GM18502 (cell line): Measurements from ENCODE around the gene POLR3H.
"Not testable (repeated sequence)": the region's sequence is repeated elsewhere in the genome, so short reads cannot be mapped to it uniquely, and the experiment has no call there.

ENCODE experiments used
- ATAC-seq: cut with Tn5 transposase; IDR thresholded peaks from one replicate; pipeline ENCODE4 v1.9.1; 2021; ENCODE audit warnings: mild to moderate bottlenecking; ENCODE audit not compliant: unreplicated experiment, poor library complexity

POLR3H gene, protein sequence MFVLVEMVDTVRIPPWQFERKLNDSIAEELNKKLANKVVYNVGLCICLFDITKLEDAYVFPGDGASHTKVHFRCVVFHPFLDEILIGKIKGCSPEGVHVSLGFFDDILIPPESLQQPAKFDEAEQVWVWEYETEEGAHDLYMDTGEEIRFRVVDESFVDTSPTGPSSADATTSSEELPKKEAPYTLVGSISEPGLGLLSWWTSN

DNA sequence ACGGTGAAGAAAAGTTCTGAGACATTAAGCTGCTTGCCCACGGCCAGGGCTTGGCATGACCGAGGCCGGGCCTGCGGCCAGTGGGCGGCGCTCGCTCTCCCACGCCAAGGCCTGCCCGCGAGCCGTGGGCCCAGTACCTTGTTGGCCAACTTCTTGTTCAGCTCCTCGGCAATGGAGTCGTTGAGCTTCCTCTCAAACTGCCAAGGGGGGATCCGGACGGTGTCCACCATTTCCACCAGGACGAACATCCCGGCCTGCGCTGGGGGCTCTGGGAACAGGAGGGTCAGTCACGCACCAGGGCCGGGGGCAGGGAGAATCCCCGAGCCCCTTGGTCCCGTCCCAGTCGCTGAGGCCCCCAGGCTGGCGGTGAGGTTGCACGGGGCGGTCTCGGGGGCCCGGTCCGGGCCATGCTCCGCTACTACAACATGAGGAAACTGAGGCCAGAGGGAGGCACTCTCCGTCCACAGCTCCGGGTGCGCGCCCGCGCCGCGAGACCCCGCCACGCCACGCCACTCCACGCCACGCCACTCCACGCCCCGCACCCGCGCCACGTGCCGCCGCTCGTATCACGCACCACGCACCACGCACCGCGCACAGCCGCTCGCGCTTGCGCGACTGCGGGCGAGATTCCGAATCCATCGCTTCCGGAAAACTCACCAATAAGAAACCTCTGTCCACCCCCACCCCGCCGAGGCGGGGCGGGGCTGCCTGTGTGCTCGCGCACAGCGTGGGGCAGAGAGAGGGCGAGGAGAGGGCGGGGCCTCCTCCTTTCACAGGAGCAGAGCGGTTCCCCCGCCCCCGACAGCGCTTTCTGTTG lies at the start of gene POLR3H:
Gene POLR3H (minus strand): TSS at position 617 of the 817 bp plus-strand sequence. CDS start 369 bp downstream, at position 248.
- ATAC-seq = peak; percentile 93

DNA sequence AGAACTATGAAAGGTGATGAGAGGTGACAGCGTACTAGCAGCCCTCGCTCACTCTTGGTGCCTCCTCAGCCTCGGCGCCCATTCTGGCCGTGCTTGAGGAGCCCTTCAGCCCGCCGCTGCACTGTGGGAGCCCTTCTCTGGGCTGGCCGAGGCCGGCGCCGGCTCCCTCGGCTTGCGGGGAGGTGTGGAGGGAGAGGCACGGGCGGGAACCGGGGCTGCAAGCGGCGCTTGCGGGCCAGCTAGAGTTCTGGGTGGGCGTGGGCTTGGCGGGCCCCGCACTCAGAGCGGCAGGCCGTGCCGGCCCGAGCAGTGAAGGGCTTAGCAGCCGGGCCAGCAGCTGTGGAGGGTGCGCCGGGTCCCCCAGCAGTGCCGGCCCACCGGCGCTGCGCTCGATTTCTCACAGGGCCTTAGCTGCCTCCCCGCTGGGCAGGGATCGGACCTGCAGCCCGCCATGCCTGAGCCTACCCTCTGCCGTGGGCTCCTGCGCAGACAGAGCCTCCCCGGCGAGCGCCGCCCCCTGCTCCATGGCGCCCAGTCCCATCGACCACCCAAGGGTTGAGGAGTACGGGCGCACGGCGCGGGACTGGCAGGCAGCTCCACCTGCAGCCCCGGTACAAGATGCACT lies 49.2 kb upstream of the POLR3H start:
- ATAC-seq = not testable (repeated sequence)

DNA sequence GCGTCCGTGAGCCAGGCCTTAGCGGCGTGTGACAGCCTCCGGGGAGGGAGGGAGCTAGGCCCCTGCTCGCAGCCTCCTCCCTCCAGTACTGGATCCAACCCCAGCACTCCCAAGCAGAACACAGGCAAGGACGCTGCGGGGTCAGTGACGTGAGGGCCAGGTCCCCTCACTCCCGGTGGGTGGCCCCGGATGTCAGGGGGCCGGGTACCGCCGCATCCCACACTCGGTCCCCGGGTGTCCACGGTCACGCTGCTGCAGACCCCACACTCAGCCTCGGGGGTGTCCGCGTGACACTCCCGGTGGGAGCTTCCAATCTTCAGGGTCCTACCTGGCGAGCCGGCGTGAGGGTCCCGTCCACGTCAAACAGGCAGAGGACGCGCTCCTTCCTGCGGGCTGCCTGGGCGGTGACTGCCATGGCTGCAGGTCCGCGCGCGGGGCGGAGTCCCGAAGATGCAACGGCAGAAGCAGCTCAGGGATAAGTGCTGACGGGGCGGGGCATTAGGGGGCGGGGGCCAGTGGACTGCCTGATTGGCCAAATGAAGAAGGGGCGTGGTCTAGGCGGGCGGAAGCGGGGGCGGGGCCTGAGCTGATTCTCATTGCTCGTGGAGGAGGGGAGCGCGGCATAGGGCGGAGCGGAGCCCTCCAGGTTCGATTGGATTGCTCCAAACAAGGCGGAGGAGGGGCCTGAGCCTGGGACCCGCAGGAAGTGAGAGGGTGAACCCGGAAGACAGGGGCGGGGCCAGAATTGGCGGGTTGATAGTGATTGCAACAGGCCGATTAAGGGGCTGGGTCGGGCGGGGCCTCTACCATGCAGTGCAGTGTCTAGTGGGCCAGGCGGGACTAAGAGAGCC lies 45.3 kb upstream of the POLR3H start, which contains the start of gene PMM1:
Gene PMM1 (minus strand): TSS at position 450 of the 851 bp plus-strand sequence. CDS start 35 bp downstream, at position 415.
- ATAC-seq = peak; percentile 87

DNA sequence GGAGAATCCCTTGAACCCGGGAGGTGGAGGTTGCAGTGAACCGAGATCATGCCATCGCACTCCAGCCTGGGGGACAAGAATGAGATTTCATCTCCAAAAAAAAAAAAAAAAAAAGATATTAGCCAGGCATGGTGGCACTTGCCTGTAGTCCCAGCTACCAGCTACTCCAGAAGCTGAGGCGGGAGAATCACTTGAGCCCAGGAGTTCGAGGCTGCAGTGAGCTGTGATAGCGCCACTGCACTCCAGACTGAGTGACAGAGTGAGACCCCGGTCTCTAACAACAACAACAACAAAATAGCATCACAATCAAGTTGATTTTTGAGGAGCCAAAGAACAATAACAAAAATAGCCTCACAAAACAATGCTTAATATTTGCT lies 43.1 kb upstream of the POLR3H start:
- ATAC-seq = no peak

DNA sequence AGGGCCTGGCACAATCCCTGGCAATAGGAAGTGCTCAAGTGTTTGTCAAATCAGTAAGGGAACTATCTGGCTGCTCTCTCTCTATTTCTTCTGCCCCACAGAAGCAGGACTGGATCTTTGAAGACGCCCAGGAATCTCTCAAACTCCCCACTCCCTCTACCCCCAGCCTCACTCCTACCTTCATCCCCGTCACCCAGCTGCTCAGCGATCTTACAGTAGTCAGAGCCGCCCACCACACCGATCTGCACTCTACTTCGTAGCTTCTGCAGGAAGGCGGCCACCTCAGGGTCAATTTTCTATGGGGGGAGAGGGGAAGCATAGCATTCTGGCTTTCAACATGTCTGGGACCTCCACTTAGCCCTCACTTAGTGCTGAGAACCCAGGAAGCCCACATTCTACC lies 41.6 kb upstream of the POLR3H start:
- no peak for ATAC-seq

DNA sequence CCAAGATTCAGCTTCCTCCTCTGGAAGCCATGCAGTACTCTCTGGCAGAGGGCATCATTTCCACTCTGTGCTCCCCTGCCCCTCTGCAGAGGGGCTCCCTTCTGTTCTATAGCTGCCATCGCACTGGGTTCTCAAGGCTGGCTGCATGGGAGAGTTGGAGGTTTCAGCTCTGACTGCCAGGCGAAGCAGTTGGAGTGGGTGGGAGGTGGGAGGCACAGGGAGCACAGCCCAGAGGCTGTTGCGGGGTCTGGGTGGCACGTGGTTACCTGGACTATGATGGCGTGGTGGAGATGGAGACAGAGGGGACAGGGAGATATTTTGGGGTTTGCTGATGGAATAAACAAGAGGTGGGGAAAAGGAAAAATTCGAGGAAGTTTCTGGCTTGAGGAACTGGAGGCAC lies 40.6 kb upstream of the POLR3H start:
- no peak for ATAC-seq

DNA sequence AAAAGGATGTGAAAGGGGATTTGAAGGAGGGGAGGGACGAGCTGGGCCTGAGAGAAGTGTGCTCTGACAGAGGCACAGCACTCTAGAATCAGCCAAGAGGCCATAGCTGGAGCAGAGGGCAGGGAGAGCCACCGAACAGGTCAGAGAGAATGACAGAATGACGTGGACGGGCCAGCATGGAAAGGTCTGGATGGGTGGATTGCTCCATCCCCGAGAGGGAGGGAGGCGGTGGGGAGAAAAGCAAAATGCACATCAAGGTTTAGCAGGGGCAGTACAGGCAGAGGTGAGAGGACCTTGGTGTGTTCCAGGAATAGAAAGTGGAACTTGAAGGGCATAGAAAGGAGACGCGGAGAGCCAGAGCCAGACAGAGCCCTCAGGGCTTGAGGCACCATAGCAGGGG lies 38.4 kb upstream of the POLR3H start:
- no peak for ATAC-seq

DNA sequence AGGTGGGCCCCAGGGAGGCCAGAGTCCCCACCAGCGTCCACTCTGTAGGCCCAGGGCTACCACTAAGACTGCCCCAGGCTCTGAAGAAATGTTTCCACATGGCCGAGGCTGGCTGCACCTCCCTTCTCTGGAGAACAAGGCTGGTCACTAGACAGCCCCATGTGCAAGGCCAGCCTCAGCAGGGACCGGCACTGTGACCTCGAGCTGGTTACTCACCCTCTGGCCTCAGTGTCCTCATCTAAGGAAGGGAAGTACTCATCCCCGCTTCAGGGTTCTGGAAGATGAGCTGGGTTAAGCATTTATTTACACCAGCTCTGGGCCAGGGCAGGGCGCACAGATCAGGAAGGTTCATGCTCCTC lies 35.7 kb upstream of the POLR3H start:
- no peak for ATAC-seq

DNA sequence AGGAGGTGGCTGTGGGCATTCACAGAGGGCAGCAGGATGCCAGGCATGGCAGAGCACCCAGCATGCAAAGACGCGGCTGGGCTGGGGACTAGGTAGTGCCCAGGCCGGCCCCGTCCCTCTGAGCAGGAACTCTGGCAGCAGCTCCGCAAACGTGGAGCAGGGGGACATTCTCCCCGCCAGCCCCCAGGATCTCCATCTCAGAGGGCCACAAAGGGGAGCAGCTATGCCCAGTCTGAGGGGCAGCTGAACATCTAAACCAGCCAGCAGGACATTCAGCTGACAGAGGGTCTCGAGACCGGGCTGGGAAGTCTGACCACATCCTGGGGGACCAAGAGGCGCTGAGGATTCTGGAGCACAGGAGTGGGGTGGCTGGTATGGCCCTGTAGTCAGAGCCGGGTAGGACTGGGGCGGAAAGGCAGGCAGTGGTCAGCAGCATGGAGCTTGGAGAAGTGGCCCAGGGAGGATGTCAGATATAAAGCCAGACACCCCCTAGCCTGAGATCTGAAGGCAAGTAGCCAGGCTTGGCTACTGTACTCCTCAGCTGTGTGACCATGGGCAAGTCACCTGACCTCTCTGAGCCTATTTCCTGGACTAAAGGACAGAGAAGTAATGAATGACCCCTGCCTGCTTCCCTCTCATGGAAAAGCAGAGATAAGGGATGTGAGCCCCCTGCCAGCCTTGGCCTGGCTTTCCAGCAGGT lies 35.2 kb upstream of the POLR3H start:
- no peak for ATAC-seq

DNA sequence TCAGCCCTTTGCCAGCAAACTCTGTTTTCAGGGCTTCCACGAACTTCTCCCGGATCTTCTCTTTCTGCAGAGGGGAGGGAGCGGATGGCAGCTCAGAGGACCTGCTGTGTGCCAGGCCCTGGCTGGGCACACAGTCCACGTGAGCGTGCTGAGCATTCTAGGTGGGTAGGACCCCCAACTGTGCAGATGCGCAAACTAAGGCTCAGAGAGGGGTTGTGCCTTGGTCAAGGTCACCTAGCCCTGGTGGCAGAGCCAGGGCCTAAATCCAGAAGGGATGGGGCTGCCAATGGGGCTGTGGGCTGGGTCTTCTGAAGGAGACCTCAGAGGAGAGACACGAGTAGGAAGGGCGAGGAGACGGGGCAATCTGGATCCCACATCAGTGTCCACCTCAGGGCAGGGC lies 34.5 kb upstream of the POLR3H start:
- ATAC-seq = no peak

DNA sequence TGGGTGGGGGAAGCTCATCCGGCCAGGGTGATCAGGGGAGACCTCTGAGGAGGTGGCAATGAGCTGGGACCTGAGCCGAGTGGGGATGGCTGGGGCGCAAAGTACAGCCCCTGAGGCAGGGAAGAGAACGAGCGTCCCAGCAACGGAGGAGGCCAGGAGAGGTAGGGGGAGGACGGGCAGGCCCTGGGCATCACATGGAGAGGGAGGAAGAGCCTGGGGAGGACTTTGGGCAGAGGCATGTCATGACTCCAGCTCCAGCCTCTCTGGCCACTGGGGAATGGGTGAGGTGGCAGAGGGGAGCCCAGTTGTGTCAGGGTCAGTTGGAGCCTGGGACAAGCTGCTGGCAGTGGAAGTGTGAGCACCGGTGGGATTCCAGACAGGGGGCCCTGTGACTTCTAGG lies 33.8 kb upstream of the POLR3H start:
- ATAC-seq = no peak

DNA sequence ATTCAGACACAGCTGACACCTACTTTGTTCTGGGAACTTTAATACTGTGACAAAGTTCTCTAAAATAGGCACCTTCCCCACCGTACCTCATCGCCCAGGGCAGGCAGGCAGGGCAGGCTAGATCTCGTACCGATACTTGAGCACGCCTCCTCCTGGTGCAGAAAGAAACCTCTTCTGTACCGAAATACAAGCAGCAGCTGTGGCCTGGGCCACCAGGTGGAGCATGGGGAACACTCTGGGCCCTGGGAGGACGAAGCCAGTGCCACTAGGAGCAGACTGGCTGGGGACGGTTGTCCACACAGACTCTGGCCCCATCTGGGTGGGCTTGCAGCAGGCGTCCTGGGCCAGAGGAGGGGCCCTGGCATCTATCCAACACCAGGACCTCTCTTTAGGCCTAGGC lies 32.6 kb upstream of the POLR3H start:
- ATAC-seq = no peak

DNA sequence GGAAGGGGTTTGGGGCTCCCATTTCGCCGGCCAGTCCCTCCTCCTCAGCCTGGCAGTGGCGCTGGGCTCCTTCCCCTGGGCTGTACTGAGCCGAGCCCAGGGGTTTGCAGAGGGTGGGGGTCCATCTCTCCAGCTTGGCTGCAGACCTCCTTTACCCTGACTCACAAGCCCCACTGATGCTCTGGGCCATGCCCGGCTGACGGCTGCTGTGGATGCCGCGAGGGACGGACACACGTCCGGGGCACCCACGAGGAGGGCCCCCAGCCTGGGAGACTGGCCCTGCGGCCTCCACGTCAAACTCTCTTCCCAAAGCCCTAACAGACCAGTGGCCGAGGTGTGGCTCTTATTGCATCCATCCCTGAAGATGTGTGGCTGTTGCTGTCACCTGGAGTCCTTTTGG lies 31.3 kb upstream of the POLR3H start:
- ATAC-seq = no peak

DNA sequence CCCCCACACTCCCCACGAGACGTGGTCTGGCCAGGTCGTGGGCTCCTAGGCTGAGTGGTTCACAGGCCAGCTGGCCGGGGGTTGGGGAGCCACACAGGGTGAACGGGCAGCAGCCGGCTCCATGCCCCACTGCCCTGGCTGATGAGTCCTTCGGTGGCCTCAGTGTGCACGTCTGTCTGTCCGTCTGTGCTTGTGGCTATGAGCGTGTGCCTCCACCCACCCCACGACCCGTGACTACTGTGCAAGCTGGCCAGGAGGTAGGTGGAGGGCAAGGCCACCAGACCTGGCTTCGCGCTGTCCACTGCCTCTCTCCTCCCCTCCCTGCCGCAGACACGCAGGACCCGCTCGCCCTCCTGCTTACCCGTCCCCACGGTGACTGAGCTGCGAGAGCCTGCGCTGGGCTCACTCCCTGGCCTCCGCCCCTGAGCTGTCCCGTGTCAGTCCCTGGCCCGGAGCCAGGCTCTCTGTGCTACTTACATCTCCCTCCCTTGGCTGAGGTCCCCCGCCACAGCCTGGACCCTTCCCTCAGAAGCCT lies 30.6 kb upstream of the POLR3H start:
- ATAC-seq = no peak

DNA sequence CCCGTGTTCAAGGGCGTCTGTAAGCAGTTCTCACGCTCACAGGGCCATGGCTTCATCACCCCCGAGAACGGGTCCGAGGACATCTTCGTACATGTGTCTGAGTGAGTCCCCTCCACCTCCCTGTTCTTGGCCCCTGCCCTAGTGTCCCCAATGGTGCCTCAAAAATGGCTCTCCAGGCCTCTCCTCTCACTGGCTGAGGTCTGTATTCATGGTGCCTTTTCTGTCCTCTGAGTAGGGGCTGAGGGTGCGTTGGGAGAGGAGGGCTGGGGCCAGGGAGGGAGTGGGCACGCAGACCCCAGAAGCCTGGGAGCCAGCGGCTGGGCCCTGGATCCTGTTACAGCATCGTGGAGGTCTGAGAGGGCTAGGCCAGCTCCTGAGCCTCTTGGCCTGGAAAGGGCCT lies 29.4 kb upstream of the POLR3H start:
- ATAC-seq = no peak

DNA sequence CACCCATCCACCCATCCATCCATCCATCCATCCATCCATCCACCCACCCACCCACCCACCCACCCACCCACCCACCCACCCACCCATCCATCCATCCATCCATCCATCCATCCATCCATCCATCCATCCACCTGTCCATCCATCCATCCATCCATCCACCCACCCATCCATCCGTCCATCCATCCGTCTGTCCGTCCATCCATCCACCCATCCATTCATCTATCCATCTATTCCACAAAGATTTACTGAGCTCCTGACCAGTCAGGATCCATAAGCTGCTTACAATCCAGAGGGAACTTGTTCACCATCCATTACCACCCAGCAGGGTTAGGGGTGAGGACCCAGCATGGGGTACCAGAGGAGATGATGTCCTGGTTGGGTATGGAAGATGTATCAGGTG lies 28.0 kb upstream of the POLR3H start:
- ATAC-seq = not testable (repeated sequence)

DNA sequence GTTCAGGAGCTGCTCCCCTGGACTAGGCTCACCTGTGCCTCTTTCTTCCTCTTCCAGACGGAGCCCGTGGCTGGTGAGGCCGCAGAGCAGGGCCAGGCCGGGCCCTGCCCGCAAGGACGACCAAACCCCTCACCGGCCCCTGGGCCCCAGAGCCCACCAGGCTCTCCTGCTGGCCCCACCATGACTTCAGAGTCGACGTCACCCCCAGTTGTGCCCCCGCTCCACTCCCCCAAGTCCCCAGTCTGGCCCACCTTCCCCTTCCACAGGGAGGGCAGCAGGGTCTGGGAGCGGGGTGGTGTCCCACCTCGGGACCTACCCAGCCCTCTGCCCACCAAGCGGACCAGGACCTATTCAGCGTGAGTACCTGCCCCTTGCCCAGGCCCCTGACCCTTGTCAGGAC lies 27.5 kb upstream of the POLR3H start:
- ATAC-seq = no peak

DNA sequence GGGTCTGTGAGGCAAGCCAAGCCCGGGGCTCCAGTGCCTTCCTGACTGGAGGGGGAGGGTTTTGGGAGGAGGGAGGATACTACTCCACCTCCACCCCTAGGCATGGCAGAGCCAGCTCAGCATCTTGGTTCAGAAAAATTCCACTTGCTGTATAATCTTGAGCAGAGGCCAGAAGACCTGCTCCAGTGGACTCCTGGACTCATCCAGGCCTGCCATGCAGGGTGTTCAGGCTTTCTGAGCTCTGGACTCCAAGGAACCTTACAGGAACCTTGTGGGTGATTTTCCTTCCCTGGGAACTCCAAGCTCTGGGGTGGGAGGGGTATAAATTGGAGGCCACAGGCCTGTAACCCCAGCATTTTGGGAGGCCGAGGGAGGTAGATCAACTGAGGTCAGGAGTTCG lies 26.0 kb upstream of the POLR3H start:
- ATAC-seq = no peak

DNA sequence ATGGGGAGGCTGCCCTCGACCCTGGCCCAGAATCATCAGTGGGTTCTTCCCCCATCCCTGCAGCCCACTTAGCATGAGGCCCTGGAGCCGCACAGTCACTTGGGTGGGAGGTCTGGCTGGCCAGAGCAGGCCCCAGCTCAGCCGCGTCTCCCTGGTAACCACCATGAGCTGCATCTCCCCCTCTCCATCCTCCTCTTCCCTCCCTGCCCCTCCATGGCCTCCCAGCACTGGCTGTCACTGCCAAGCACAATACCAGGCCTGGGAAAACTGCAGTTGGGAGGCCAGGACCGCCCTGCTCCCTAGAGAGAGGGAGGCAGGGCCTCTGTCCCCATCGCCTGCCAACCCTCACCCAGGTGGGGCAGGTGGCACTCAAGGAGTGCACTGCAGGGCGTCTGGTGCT lies 24.5 kb upstream of the POLR3H start:
- ATAC-seq = no peak

DNA sequence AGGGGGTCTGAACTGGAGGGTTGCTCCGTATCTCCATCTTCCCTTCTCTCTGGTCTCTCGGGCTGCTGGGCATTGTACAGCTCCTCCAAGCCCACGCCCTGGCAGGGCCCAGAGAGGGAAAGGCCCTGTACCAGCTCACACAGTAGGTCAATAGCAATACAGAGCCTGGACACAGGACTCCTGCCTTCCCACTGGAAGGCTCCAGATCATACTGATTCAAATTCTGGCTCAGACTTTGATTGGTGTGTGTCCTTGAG lies 23.2 kb upstream of the POLR3H start:
- no peak for ATAC-seq
